Neural crest cell (in vitro differentiated cells): ENCODE results near the gene TBL3. TPM values are rescaled to one million over a fixed set of nuclear protein-coding genes. Genes with fewer than 3 reads are reported as not detected.

Source experiments
- DNase-seq: peaks from one replicate; pipeline ENCODE4 v3.0.0; 2021; ENCODE audit warnings: low read depth, mixed read lengths, low spot score
- H3K27ac Mint-ChIP-seq: one replicate; pipeline ENCODE4 v1.8.0; 2021; ENCODE audit warnings: mild to moderate bottlenecking, mixed read lengths; ENCODE audit not compliant: unreplicated experiment
- H3K27me3 Mint-ChIP-seq: 2 replicates; pipeline ENCODE4 v1.8.0; 2021; ENCODE audit warnings: low read depth, mild to moderate bottlenecking, mixed read lengths
- H3K36me3 Mint-ChIP-seq: 2 replicates; pipeline ENCODE4 v1.8.0; 2021; ENCODE audit warnings: low read depth, mild to moderate bottlenecking, mixed read lengths
- H3K4me1 Mint-ChIP-seq: 2 replicates; pipeline ENCODE4 v1.8.0; 2021; ENCODE audit warnings: mixed read lengths
- H3K4me3 Mint-ChIP-seq: one replicate; pipeline ENCODE4 v1.8.0; 2021; ENCODE audit warnings: mild to moderate bottlenecking, mixed read lengths
- H3K9me3 Mint-ChIP-seq: 2 replicates; pipeline ENCODE4 v1.8.0; 2021; ENCODE audit warnings: mixed read lengths
- total RNA-seq: library from RNA; stranded (reverse); gene quantifications from 2 replicates; pipeline ENCODE4 v1.2.1, GENCODE V29; 2021
- TF ChIP-seq, protein P1 (sequence below): fragments of 200-600 bp; sonication (generic); conservative IDR thresholded peaks from 2 replicates; pipeline ENCODE4 v1.5.0; 2021; ENCODE audit warnings: antibody characterized with exemption, mild to moderate bottlenecking

The TBL3 gene
- total RNA-seq, 1 donor from 2014 or later: 39.6 TPM

DNA sequence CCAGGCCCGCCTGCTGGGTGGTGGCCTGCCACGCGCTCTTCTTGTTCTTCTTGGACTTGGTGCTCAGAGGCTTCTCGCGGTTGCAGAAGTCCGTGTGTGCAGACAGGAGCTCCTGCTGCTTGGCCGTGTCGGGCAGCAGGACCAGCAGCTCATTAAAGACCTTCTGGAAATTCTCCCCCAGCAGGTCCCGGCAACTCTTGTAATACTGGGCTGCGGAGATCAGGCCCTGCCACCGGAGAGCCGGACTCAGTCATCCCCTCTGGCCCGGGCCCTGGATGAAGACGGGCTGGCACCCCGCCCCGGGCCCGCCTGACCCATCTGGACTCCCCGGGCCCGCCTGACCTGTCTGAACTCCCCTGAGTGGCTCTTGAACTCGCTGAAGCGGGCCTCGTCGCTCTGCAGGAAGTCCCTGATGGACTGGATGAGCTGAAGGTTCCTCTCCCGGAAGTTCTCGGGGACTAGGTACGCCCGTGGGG lies 26.5 kb downstream of the TBL3 start:
- H3K36me3 Mint-ChIP-seq: peaks cover 9% of the 10 kb centered on the region
- no peaks in the 10 kb centered on the region for H3K4me1 Mint-ChIP-seq
- H3K4me3 Mint-ChIP-seq: no peak overlapping the region
- no peaks in the 10 kb centered on the region for H3K9me3 Mint-ChIP-seq
- TF ChIP-seq, protein P1, sequence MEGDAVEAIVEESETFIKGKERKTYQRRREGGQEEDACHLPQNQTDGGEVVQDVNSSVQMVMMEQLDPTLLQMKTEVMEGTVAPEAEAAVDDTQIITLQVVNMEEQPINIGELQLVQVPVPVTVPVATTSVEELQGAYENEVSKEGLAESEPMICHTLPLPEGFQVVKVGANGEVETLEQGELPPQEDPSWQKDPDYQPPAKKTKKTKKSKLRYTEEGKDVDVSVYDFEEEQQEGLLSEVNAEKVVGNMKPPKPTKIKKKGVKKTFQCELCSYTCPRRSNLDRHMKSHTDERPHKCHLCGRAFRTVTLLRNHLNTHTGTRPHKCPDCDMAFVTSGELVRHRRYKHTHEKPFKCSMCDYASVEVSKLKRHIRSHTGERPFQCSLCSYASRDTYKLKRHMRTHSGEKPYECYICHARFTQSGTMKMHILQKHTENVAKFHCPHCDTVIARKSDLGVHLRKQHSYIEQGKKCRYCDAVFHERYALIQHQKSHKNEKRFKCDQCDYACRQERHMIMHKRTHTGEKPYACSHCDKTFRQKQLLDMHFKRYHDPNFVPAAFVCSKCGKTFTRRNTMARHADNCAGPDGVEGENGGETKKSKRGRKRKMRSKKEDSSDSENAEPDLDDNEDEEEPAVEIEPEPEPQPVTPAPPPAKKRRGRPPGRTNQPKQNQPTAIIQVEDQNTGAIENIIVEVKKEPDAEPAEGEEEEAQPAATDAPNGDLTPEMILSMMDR: no peak
- no peak for DNase-seq
- H3K27ac Mint-ChIP-seq: no peak overlapping the region
- peaks cover 17% of the 10 kb centered on the region for H3K27me3 Mint-ChIP-seq

DNA sequence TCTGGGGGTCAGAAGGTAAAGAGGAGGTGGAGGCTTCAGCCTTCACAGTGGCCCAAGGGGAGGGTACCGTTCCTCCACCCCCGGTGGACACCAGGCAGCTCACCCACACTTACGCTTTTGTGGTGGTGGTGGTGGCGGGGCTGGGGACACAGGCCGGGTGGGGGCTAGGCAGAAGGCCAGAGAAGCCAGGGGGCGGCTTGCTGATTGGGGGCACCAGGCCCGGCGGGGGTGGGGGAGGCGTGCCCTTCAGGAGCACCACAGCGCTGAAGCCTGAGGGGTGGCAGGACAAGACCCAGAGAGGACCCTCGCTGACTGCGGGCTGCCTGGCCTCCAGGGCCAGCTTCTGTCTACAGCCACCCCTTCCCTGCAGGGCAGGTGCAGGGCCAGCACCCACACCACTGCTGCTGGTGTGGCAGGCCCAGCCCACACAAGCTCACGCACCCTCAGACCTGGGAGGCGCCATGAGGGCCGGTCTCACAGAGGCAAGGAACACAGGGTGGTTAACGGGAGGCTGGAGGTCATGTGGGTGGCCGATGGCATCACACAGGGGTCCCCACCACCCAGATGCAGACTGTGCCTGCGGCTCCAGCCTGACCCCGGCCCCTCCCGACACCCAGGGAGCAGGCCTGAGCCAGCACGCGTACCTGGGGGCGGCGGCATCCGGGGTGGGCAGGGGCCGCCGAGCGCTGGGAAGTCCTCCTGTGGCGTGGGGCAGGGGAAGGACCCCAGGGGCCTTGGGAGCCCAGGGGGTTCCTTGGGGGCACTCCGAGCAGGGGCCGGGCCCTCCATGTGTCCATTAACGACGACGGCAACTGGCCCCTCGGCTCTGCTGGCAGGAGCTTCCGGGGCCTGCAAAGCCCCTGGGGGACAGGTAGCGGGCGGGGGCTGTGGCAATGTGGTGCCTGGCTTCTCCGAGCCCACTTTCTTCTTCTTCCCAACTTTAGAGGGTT lies 27.3 kb downstream of the TBL3 start:
- H3K4me3 Mint-ChIP-seq: no peak overlapping the region
- no peaks in the 10 kb centered on the region for H3K9me3 Mint-ChIP-seq
- peaks cover 7% of the 10 kb centered on the region for H3K36me3 Mint-ChIP-seq
- peaks cover 10% of the 10 kb centered on the region for H3K27me3 Mint-ChIP-seq
- TF ChIP-seq, protein P1: no peak
- H3K27ac Mint-ChIP-seq: no peak overlapping the region
- no peaks in the 10 kb centered on the region for H3K4me1 Mint-ChIP-seq
- DNase-seq: no peak

DNA sequence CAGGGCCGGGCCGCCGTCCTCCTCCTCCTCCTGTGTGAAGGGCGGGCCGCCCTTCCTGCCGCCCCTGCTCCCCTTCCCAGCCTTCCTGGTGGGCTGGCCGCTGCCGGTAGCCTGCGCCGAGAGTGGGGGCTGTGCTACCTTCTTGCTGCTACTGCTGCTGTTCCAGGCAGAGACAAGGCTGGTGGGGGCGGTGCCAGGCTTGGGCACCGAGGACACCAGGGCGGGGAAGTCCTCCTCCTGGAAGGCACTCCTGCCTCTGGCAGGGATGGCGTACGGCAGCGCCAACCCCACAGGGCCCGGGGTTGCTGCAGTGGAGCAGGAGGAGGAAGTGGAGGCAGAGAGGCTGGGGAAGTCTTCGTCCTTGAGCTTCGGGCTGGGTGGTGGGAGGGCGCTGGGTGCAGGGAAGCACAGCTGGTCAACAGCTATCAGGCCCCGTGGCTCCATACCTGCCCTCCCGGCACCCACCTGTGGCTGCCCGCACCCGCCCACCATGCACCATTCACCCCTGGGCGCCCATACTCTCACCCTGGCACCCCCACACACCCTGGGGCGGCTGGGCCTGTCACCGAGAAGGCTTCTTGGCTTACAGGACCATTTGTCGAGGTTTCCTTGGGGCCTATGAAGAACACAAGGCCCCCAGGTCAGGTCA lies 28.1 kb downstream of the TBL3 start:
- peaks cover 7% of the 10 kb centered on the region for H3K36me3 Mint-ChIP-seq
- TF ChIP-seq, protein P1: no peak
- H3K27me3 Mint-ChIP-seq: peaks cover 9% of the 10 kb centered on the region
- no peak overlapping the region for H3K27ac Mint-ChIP-seq
- DNase-seq: no peak
- H3K4me1 Mint-ChIP-seq: no peaks in the 10 kb centered on the region
- no peak overlapping the region for H3K4me3 Mint-ChIP-seq
- no peaks in the 10 kb centered on the region for H3K9me3 Mint-ChIP-seq

DNA sequence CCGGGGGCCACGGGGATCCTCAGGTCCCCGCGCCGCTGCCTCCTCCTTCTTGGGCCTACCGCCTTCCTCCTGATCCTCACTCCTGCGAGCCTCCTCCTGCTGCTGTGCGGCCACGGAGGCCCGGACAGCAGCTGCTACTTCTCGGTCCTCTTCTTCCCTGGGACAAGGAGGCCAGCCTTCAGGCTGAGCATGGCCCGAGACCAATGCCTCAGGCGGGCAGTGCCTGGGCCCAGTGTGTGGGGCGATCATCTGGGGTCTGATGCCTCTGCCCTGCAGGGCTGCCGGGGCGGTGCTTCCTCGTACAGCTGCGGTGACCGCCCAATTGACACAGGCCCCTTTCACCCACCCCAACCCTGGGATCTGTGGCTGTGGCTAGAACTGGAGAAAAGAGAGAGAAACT lies 29.2 kb downstream of the TBL3 start:
- DNase-seq: no peak
- peaks cover 2% of the 10 kb centered on the region for H3K27me3 Mint-ChIP-seq
- no peaks in the 10 kb centered on the region for H3K9me3 Mint-ChIP-seq
- H3K4me1 Mint-ChIP-seq: peaks cover 2% of the 10 kb centered on the region
- no peak overlapping the region for H3K4me3 Mint-ChIP-seq
- no peak overlapping the region for H3K27ac Mint-ChIP-seq
- TF ChIP-seq, protein P1: no peak
- H3K36me3 Mint-ChIP-seq: peaks cover 2% of the 10 kb centered on the region

DNA sequence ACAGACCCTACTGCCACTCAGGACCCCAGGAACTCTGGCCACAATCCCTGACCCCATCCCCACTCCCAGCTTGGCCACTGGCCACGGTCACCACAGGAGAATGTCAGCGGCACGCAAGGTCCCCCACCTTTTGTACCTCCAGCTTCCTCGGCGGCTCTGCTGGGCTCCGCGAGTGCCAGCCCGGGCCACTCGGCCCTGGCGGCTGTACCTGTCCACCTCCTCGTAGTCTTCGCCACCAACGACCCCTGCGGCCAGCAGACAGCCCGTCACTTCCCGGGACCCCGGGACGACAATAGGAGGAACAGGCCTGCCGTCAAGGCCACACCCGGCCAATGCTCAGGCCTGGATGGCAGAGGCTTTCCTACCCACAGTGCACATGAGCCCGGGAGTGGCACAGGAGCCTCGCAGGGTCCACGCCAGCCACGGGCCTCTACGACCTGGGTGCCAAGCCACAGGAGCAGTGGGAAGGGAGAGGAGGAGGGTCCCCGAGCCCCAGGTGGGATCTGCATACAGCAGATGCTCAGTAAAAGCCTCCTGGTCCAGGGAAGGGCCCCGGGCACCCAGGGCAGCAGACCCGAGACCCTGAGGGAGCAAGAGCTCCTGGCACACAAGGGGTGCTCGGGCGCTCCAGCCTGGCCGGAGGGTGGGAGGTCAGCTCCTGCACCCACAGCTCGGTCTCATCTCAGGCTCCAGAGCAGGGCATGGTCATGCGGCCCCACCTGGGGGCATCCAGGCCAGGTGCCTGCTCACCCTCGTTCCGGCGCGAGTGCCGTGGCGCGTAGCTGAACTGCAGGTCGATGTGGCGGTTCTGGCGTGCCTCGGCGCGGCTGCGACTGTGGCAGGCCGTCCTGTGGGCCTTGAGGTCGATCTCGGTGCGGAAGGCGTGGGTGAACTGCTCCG lies 29.9 kb downstream of the TBL3 start:
- Mint-ChIP-seq H3K27ac (no peak overlapping the region), H3K36me3 (peaks cover 2% of the 10 kb centered on the region), H3K9me3 (no peaks in the 10 kb centered on the region), H3K27me3 (no peaks in the 10 kb centered on the region), H3K4me1 (peaks cover 4% of the 10 kb centered on the region), H3K4me3 (no peak overlapping the region)
- DNase-seq: no peak
- TF ChIP-seq, protein P1: no peak
